Midbrain (tissue), 1 donor: ENCODE measurements around the gene DSE.

Experiments
- DNase-seq: peaks from one replicate; lab custom pipeline; 2025; lab: John Stamatoyannopoulos, UW

The DSE gene

GRCh38 chr6:116359835-116360234, 10.9 kb upstream of the DSE start:
- no peak for DNase-seq

GRCh38 chr6:116362276-116362675, 8.5 kb upstream of the DSE start:
- DNase-seq, result no peak

- no peak for DNase-seq
These were observed 7.0 kb upstream of the DSE start for GRCh38 chr6:116363759-116364158.

GRCh38 chr6:116364321-116364720, 6.4 kb upstream of the DSE start:
- no peak for DNase-seq

- DNase-seq, result no peak
These were observed 5.0 kb upstream of the DSE start for GRCh38 chr6:116365743-116366142.

- DNase-seq, result no peak
These were observed 3.9 kb upstream of the DSE start for GRCh38 chr6:116366740-116367275.

- no peak for DNase-seq
These were observed 1.2 kb upstream of the DSE start for GRCh38 chr6:116369540-116369939.

- no peak for DNase-seq
These were observed 585 bp upstream of the DSE start for GRCh38 chr6:116369964-116370759.

- DNase-seq, result peak; percentile 65
These were observed 572 bp downstream of the DSE start for GRCh38 chr6:116371120-116371917.

- DNase-seq, result no peak
These were observed 1.1 kb downstream of the DSE start for GRCh38 chr6:116371918-116372209.

- no peak for DNase-seq
These were observed 2.6 kb downstream of the DSE start for GRCh38 chr6:116373300-116373699.

- no peak for DNase-seq
These were observed 3.2 kb downstream of the DSE start for GRCh38 chr6:116373940-116374339.

GRCh38 chr6:116374586-116374985, 3.8 kb downstream of the DSE start:
- no peak for DNase-seq

- no peak for DNase-seq
These were observed 4.5 kb downstream of the DSE start for GRCh38 chr6:116375262-116375661.

- DNase-seq, result no peak
These were observed 5.4 kb downstream of the DSE start for GRCh38 chr6:116376149-116376548.

- DNase-seq, result no peak
These were observed 9.0 kb downstream of the DSE start for GRCh38 chr6:116379764-116380163.

GRCh38 chr6:116380346-116380745, 9.6 kb downstream of the DSE start:
- no peak for DNase-seq

GRCh38 chr6:116381000-116381399, 10.3 kb downstream of the DSE start:
- no peak for DNase-seq

GRCh38 chr6:116382587-116382986, 11.8 kb downstream of the DSE start:
- DNase-seq, result no peak

- DNase-seq, result no peak
These were observed 14.1 kb downstream of the DSE start for GRCh38 chr6:116384727-116385458.

GRCh38 chr6:116385459-116385802, 14.7 kb downstream of the DSE start:
- DNase-seq, result no peak

- no peak for DNase-seq
These were observed 15.2 kb downstream of the DSE start for GRCh38 chr6:116385921-116386320.
